Activated CD4-positive, alpha-beta T cell treated with anti-CD3 and anti-CD28 coated beads for 1 hour (primary cell): ENCODE results near the gene FASN.
"Not testable (repeated sequence)": the region's sequence is repeated elsewhere in the genome, so short reads cannot be mapped to it uniquely, and the experiment has no call there.

ENCODE experiments used
- DNase-seq: peaks from one replicate; pipeline ENCODE4 v3.0.0-alpha.2; 2020

FASN gene

DNA sequence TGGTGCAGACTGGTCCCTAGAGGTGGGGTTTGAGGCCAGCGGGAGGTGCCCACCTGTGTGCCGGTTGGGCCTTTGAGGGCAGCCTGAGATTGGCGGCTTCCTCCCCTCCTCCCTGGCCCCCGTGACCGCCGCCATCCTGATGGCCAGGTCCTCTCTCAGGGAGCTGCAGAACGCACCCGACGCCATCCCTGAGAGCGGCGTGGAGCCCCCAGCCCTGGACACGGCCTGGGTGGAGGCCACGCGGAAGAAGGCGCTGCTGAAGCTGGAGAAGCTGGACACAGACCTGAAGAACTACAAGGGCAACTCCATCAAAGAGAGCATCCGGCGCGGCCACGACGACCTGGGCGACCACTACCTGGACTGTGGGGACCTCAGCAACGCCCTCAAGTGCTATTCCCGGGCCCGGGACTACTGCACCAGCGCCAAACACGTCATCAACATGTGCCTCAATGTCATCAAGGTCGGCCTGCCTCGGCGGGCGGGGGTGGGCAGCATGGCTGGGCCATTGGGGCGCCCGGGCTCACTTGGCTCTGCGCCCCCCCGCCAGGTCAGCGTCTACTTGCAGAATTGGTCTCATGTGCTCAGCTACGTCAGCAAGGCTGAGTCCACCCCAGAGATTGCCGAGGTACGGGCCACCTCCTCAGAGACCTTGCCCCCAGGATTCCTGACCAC is 43.5 kb downstream of the FASN start:
- no peak for DNase-seq

DNA sequence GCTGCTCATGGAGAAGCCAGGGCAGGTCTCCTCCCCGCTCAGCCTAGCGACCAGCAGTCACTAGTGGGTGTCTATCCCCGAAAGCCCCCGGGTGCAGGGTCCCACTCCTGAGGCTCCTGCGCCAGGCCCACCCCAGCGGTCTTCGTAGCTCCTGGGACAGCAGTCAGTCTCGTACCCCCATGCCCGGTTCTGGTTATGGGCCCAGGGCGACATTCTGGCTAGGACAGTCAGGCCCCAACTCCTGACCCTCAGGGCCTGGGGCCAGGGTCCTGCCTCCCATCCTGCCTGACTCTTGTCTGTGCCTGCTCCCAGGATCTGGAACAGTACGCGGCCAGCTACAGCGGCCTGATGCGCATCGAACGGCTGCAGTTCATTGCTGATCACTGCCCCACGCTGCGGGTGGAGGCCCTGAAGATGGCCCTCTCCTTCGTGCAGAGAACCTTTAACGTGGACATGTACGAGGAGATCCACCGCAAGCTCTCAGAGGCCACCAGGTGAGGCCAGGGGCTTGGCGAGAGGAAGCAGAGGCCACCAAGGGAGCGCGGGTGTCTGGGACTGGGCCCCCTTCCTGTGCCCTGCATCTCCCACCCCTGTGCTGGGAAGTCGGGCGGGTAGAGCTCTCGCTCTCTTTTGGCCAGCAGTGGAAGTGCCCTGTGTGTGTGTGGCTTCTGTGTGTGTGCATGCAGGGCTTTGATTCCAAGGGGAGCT is 44.3 kb downstream of the FASN start:
- no peak for DNase-seq

DNA sequence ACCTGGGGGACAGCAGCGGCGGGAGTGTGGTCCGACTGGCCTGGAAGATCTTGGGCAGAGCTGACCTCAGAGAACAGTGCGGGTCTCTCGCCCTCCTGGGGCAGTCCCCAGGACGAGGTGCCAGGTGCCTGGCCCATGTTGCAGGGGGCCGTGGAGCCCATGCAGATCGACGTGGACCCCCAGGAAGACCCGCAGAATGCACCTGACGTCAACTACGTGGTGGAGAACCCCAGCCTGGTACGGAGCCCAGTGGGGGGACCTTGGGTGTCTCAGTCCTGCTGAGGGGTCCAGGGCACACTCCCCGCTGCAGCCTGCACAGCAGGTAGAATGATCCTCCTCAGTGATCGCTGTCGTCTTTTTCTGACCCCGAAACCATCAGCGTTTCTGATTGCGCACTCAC is 44.9 kb downstream of the FASN start:
- DNase-seq = no peak

DNA sequence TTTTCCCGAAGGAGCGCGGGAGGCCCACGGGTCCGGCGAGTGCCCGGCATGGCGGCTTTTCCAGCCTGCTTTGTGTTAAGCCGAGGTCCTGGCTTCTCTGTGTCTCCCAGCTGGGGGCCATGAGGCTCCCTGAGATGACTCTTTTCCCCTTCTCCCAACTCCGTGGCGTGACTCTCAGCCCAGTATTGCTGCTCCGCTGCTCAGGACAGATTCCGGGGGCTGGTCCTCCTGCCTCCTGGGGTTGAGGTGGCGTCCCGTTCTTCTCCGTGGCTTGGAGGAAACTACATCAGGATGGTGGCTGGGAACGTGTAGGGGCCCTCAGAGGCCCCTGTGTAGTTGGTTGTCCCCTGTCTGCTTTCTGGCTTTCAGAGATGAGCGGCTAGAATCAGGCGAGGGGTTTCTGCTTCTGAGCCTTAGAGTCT is 45.4 kb downstream of the FASN start:
- no peak for DNase-seq

DNA sequence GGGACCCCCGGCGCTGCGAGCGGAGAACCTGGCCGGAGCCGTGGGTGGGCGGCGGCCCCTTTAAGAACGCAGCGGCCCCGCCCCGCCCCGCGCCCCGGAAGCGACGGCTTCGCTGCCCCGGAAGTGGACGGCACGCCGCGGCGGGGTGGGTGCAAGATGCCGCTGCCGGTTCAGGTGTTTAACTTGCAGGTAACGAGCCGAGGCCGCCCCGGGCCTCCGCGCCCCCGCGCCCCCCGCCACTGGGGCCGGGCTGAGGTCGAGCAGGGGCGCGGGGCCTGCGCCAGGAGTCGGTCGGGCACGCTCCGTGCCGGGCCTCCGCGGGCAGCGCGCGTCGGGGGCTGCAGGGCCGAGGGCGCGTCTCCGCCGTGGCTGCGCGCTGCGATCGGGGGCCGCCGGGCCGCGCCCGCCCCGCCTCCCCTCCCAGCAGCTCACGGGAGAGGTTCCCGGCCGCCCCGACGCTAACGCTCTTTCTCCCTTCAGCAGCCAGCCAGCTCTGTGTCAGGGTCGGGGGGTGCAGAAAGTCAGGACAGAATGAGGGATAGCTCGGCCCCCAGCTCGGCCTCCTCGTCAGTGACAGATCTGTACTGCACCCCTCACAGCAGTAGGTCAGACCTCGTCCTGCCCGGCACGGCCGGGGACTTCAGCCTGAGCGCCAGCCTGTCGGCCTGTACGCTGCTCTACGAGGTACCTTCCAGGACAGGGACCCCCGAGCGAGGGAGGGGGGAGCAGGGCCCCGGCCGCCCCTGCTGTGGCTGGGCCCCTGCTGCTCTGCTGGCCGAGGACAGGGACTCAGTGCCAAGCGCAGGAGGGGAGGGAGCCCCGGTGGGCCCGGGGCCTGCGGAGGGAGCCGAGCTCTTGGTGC is 46.0 kb downstream of the FASN start, which contains the start of the genes GPS1 and RFNG:
Gene GPS1 (plus strand): TSS at position 123 of the 862 bp plus-strand sequence. CDS start 34 bp downstream, at position 157.
Gene RFNG (minus strand): TSS at position 36 of the 862 bp plus-strand sequence. CDS start 45 bp downstream, outside the sequence.
- DNase-seq = peak; percentile 74

DNA sequence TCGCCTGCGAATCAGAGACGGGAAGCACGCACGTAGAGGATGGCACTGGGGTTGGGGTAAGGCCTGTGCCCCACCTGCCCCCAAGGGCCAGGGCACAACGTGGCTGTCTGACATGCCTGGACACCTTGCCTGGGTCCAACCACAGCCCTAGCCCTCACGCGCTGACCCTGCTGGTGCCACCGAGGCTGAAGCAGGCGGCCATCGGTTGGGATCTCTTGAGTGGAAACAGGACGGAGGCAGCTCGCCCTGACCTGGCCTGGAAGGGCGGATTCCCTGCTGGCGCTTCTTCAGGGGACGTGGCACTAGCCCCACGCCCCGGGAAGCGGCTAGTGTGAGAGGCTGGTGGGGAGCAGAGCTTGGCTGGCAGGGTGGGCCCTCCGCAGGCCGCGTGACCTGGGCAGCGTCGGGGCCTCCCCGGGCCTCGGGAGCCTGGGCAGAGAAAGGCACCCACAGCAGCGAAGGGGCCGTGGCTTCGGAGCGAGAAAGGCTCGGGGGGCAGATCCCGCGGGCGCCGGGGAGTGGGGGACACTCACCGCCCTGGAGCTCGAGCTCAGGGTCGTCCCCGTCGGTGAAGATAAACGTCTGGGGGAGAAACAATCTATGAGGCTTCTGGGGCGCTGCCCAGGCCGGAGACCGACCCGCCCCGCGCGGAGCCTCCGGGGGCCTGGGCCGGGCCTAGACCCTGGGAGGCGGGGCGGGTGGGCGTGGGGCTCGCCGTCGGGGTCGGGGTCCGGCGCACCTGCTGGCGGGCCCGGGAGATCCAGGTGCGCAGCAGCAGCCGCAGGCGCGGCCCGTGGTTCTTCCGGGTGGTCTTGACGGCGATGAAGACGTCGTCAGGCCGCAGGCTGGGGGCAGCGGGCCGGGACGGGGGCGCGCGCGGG is 47.0 kb downstream of the FASN start:
- no peak for DNase-seq

DNA sequence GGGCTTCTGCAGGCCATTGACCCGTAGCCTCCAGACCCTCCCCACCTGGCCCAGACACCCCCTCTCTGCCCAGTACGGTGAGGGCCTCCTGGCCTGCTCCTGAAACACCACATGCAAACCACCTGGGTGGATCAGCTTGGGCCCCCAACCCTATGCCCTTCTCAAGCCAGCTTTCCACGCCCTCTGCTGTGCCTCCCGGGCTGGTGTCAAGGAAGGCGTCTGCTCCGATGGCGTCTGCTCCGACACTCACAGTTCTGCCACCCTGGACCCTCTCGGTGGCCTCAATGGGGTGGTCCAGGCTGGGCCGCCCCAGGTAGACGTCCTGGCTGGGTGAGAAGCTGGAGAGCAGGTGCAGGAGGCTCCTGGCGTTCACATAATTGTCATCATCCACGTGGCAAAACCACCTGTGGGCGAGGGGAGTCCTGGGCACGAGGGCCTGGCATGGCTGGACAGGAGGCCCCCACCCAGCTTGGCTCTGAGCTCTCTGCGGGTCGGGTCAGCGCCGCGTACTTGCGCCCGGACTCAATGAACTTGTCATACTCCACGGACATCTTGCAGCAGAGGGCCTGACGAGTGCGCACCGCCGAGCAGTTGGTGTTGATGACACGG is 47.8 kb downstream of the FASN start:
- no peak for DNase-seq

DNA sequence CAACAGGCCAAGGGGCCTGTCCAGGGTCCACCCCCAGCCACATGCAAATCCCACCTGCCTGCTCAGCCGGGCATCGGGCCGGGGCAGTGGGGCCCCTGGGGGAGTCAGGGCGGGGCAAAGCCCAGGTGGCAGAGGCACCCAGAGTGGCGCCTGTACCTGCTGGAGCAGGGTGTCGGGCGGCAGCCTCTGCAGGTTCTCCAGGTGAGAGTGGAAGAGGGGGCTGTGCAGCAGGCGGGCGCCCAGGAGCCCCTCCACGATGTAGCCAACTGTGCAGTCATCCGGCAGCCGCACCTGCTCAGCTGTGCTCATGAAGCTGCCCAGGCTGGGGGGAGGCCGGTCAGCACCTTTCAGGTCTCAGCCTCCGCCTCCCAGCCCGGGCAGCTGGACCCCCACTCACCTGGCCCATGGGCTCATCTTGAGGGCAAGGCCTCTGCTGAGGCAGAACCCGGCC is 48.5 kb downstream of the FASN start:
- DNase-seq = no peak

DNA sequence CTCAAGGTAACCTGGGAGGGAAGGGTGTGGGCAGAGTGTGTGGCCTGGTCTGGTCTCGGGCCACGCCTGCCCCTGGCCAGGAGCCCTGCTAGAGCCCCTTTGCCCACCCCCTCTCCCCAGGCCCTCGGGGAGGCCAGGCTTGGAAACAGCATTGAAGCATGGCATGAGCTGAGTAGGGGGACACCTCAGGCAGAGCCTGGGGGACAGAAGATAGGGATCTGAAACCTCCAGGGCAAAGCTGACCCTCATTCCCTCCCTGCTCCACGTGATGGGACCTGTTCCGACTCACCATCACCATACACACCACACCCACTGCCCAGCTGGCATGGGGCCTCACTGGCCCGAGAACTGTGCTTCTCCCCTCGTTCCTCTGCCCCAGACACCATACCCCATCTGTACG is 48.9 kb downstream of the FASN start:
- no peak for DNase-seq

DNA sequence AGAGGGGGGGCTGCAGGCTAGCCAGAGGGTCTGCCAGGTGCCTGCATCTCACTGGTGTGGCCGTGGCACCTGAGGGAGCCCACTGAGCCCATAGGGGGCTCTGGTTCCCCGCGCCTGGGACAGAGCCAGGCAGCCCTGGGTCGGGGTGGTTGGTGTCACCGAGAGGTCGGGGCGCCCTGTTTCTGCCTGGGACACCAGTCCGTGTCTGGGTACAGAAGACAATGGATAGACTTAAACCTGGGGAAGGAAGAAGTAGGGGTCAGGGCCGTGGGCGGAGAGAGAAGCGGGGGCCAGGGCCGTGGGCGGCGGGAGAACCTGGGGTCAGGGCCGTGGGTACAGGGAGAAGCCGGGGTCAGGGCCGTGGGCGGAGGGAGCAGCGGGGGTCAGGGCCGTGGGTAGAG is 49.5 kb downstream of the FASN start:
- DNase-seq = no peak

DNA sequence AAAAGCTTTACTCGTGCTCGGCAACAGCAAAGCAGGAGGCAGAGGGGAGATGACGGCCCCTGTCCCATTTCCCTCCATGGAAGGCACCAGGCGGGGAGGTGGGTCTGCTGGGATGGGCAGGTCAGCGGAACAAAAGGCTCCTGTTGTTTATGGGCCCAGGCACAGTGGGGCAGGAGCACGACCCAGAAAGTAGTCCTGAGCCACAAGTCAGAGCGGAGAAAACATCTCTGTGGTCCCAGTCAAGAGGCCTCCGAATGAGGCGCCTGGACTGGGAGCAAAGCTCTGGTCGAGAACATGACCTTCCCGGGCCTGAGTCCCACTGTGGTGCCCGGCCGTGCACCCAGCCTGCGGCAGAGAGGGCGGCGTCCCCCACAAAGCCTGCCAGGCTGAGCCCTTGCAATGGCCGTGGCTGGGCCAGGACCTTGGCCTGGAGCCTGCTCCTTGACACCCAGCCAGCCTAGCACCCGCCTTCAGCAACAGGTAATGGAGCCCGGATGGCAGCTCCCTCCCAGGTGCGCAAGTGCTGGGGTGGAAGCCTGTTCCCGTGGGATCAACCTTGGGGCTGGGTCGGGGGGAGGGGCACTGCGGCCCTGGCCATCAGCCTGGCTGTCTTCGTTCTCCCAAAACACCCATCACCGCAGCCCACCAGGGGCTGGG is 50.0 kb downstream of the FASN start:
- DNase-seq = no peak

DNA sequence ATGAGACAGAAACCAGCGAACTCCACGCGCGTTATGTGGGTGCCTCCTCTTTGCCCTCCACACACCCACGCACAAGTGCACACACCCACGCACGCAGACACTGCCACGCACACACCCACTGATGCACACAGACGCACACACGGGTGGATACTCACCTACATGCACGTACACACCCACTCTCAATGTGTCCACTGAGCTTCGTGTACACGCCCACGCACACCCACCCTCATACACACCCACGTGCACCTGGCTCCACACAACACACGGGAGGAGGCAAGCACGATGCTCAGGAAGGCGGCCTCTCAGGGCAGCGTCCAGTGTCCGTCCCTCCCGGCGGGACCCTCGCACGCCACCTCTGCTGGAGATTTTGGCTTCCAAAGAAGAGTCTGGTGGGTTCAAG is 50.7 kb downstream of the FASN start:
- DNase-seq = no peak

DNA sequence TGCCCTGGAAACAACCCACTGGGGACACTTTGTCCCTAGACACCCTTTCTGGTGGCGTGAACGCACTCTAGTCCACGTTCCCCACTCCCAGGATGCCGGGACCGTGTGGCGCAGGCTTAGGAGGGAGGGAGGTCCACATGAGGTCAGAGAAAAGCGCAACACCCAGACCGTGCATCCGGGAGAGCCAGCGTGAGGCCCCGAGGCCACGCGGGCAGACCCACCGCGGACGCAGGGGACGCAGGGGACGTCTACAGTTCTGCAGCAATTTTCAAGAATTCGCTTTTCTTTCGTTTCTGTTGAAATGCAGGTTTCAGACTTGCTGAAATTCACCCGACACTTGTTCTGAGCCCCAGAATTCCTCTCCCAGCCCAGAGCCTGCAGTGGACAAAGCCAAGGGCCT is 51.1 kb downstream of the FASN start:
- DNase-seq = no peak

DNA sequence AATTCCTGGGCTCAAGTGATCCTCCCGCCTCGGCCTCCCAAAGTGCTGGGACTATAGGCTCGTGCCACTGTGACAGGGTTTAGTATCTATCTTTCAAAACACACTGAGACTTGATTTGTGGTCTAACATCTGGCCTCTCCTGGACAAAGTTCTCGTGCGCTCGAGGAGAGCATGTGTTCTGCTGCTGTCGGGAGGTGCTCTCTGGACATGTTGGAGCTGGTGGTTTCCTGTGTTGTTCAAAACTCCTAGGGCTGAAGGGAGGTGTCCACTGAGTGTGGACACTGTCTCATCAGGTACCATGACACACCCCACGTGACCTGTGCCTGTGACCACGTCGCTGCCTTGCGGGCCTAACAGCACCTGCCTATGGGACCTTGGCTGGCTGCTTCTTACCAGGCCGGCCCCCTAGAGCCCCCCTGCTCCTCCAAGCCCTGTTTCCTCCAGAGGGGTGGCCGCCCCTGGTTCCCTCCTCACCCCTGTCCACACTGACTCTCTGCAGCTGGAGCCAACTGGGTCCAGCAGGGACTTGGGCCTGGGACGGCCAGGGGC is 52.0 kb downstream of the FASN start:
- DNase-seq = no peak

DNA sequence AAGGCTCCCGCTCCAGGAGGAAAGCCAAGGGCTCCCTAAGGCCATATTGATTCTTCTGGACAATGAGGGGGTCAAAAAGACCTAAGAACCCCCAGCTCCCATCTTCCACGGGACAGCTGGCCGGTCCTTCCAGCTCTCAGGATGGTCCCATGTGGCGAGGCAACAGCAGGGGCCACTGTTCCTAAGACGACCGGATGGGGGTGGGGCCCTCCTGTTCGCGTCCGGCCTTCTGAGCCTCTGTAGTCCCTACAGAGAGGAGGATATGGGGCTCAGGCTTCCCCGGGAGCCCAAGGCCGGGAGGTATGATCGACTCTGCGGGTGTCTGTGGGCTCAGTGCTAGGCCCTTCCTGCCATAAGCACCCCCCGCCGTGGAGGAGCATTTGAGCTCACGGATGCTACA is 54.5 kb downstream of the FASN start:
- DNase-seq = no peak

DNA sequence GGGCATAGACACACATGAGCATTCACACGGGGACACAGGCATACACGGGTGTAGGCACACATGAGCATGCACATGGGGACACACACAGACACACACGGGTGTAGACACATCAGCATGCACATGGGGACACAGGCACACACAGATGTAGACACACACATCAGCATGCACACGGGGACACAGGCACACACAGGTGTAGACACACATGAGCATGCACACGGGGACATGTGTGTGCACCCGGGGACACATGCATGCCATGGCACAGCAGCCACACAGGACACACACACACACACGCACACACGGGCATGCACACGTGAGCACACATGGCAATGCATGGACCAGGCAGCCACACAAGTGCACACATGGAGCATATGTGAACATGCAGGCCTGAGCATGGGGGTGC is 55.4 kb downstream of the FASN start:
- DNase-seq = no peak

DNA sequence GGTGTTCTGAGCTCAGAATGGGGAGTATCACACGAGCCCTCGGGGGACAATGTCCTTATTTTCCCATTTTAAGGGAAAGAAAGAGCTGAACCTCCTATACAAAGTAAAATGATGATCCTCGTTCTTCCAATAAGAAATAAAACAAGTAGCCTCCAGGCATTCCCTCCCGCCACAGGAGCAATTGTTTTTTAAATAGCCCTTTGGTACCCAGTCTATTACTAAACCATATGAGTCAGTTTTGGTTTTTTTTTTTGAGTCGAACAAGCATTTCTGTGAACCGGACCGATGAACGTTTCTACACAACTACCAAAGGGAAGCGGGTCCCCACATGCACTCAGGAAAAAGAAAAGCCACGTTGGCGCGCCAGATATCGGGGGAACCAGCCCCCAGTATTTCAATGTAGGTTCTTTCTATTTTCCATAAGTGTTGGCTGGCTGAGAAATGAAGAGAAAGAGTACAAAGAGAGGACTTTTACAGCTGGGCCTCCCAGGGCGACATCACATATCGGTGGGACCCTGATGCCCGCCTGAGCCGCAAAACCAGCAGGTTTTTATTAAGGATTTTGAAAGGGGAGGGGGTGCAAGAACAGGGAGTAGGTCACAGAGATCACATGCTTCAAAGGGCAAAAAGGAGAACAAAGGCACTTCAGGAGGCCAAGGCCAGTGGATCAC is 56.8 kb downstream of the FASN start:
- no peak for DNase-seq

DNA sequence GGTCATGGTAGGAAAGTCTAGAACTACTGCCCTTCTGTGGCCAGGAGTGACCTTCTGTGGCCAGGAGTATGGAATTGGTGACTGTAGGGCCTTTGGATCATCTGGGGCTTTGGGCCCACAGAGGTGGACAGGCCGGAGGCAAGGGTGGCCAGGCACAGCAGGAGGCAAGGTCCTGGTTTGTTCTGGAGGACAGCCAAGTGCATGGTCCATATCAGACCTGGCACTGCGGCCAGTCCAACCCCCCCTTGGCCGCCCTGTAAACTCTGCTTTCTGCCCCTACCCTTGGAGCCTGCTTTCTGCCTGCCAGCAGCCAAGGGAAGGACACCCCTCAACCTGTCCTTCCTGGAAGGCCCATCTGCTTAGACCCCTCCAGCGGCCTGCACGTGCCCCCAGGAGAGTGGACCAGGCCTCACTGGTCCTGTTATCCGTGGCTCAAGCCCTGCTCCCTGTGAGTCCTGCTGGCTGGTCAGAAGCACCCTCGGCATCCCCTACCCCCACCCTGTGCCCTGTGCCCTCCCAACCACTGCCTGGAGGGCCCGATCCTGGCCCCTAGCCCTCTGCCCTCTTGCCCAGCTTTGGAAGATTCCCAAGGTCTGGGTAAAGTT is 58.2 kb downstream of the FASN start:
- no peak for DNase-seq

DNA sequence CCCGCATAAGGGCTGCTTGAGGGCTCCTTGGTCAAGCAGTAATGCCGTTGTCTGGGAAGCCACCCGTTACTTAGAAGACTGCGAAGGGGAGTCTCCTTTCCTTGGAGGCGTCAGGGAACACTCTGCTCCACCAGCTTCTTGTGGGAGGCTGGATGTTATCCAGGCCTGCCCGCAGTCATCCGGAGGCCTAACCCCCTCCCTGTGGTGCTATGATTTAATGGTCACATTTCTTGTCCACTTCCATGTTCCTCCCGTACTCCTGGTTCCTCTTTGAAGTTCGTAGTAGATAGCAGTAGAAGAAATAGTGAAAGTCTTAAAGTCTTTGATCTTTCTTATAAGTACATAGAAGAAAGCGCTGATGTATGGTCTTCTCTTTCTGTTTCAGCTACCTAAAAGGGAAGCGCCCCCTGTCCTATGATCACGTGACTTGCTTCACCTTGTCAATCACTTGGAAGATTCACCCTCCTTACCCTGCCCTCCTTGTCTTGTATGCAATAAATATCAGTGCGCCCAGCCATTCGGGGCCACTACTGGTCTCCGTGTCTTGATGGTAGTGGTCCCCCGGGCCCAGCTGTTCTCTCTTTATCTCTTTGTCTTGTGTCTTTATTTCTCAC is 59.1 kb downstream of the FASN start:
- not testable (repeated sequence) for DNase-seq

DNA sequence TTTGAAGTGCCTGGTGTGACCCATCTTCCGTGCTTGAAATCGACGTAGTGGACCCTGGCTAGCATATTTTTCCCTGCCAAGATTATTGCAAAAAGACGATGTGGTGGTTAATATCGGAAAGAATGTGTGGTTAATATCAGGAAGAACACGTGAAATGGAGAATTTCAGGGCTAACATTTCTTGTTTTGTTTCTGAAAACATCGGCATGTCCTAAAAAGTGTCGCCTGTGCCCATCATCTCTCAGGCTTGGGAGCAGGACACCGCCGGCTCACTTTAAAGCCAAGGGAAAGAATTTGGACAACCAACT is 60.2 kb downstream of the FASN start:
- DNase-seq = no peak
